K562 (cell line): ENCODE measurements around the gene CUL1. TPM values are rescaled to one million over a fixed set of nuclear protein-coding genes. Genes with fewer than 3 reads are reported as not detected.

Source experiments
- ATAC-seq: fragments of 200-7000 bp; cut with Tn5 transposase; 3 replicates; pipeline ENCODE4 v1.9.1; 2020; ENCODE audit warnings: moderate library complexity
- BruUV-seq: library from RNA; stranded (reverse); fragments of 400-500 nt; replicated peaks from 2 replicates; lab custom pipeline; 2021; lab: Mats Ljungman, UMichigan
- CTCF ChIA-PET: fragments of 300-600 bp; formaldehyde crosslinking; extraction: SDS; loops from one replicate; lab custom pipeline; 2021; ENCODE audit warnings: low intra/inter-chr PET ratio; lab: Yijun Ruan, JAX
- POLR2A ChIA-PET: fragments of 300-600, 350-650 bp; sonication (Branson Sonifier 250); formaldehyde crosslinking; extraction: SDS; loops from one replicate; lab custom pipeline; 2021; ENCODE audit warnings: antibody characterized with exemption, inconsistent platforms; lab: Yijun Ruan, JAX
- DNase-seq, 4 experiments: peaks; one replicate each; pipeline versions ENCODE4 v3.0.0 to v3.0.0-alpha.2; 2011 to 2018; ENCODE audit warnings: low spot score in 3 of 4, mixed read lengths in 3 of 4; ENCODE audit errors: extremely low read depth in 1 of 4
- FAIRE-seq: peaks from 2 replicates; lab custom pipeline; 2011; peaks lifted over from hg19 to GRCh38; lab: Jason Lieb, UNC
- H2AFZ ChIP-seq: 2 replicates; pipeline ENCODE4 v1.6.0; 2011; ENCODE audit warnings: low read depth, low read length, control low read depth, inconsistent platforms
- H3K27ac ChIP-seq: fragments of 200-600 bp; 3 replicates; pipeline ENCODE4 v1.8.0; 2011; ENCODE audit warnings: low read depth, mild to moderate bottlenecking, control low read depth, inconsistent platforms, low read length, moderate library complexity, mixed read lengths; ENCODE audit errors: extremely low read depth
- H3K27me3 ChIP-seq, 2 experiments: fragments of 300-600 bp in 1 of 2; 2 replicates in 1 of 2; 3 replicates in 1 of 2; pipeline versions ENCODE4 v1.6.0 to v1.8.0; 2011; ENCODE audit warnings: inconsistent platforms in 2 of 2, low read length in 2 of 2, mild to moderate bottlenecking in 1 of 2, mixed read lengths in 1 of 2, moderate library complexity in 1 of 2; ENCODE audit not compliant: control insufficient read depth in 2 of 2, insufficient read depth in 2 of 2
- H3K36me3 ChIP-seq: fragments of 300-600 bp; 3 replicates; pipeline ENCODE4 v1.8.0; 2011; ENCODE audit warnings: mild to moderate bottlenecking, low read length, inconsistent platforms; ENCODE audit not compliant: control insufficient read depth, insufficient read depth
- H3K4me1 ChIP-seq, 2 experiments: fragments of 200-600 bp in 1 of 2; replicated peaks in 1 of 2; 2 replicates in 1 of 2; 3 replicates in 1 of 2; pipeline versions ENCODE4 v1.5.1 to v1.8.0; 2011; ENCODE audit warnings: inconsistent platforms in 2 of 2, low read length in 2 of 2, mild to moderate bottlenecking in 1 of 2, mixed read lengths in 1 of 2, moderate library complexity in 1 of 2; ENCODE audit not compliant: control insufficient read depth in 2 of 2, insufficient read depth in 2 of 2
- H3K4me2 ChIP-seq: 2 replicates; pipeline ENCODE4 v1.6.1; 2011; ENCODE audit warnings: low read length, control low read depth, inconsistent platforms, mixed read lengths; ENCODE audit not compliant: insufficient read depth
- H3K4me3 ChIP-seq: fragments of 200-600 bp; sonication (generic), shearing (Covaris generic); 2 replicates; pipeline ENCODE4 v1.5.1; 2016; ENCODE audit warnings: control low read depth, inconsistent platforms
- H3K79me2 ChIP-seq: fragments of 200-600 bp; 3 replicates; pipeline ENCODE4 v1.8.0; 2011; ENCODE audit warnings: low read length, inconsistent platforms; ENCODE audit not compliant: control insufficient read depth, insufficient read depth
- H3K9ac ChIP-seq, 2 experiments: 2 replicates each; pipeline versions ENCODE4 v1.6.0 to v1.6.1; 2011; ENCODE audit warnings: low read depth in 2 of 2, low read length in 2 of 2, control low read depth in 1 of 2, inconsistent platforms in 1 of 2, mild to moderate bottlenecking in 1 of 2, mixed read lengths in 1 of 2; ENCODE audit not compliant: insufficient read depth in 1 of 2
- H3K9me1 ChIP-seq: one replicate; pipeline ENCODE4 v1.6.0; 2011; ENCODE audit warnings: inconsistent platforms, mild to moderate bottlenecking, low read length, moderate library complexity; ENCODE audit not compliant: control insufficient read depth, insufficient read depth
- H3K9me3 ChIP-seq: replicated peaks from 2 replicates; pipeline ENCODE4 v1.5.1; 2011; ENCODE audit warnings: low read depth, low read length, inconsistent platforms; ENCODE audit not compliant: control insufficient read depth, insufficient read depth
- H4K20me1 ChIP-seq: replicated peaks from 2 replicates; pipeline ENCODE4 v1.6.1; 2011; ENCODE audit warnings: low read length, inconsistent platforms, mixed read lengths; ENCODE audit not compliant: control insufficient read depth, insufficient read depth
- ATF3 ChIP-seq, 2 experiments: fragments of 450-650 bp in 1 of 2; sonication (generic) in 1 of 2; formaldehyde crosslinking in 1 of 2; IDR thresholded peaks in 1 of 2; conservative IDR thresholded peaks in 1 of 2; 2 replicates each; pipeline versions ENCODE4 v1.6.1 to v1.8.1; 2016 to 2023; ENCODE audit warnings: mild to moderate bottlenecking in 2 of 2, moderate library complexity in 2 of 2, inconsistent platforms in 1 of 2, missing genetic modification reagents in 1 of 2
- ETV6 ChIP-seq, 3 experiments: fragments of 150-350 bp in 1 of 3; sonication (generic) in 1 of 3; formaldehyde crosslinking in 1 of 3; IDR thresholded peaks; 2 replicates each; pipeline versions ENCODE4 v1.6.1 to v1.8.0; 2014 to 2022; ENCODE audit warnings: borderline replicate concordance in 2 of 3, low read depth in 2 of 3, antibody characterized with exemption in 1 of 3, low read length in 1 of 3, mild to moderate bottlenecking in 1 of 3, missing genetic modification reagents in 1 of 3
- HDAC2 ChIP-seq: fragments of 450-650 bp; IDR thresholded peaks from 2 replicates; pipeline ENCODE4 v1.6.1; 2016; ENCODE audit warnings: mild to moderate bottlenecking
- POLR2AphosphoS2 ChIP-seq: IDR thresholded peaks from 2 replicates; pipeline ENCODE4 v1.6.1; 2012; ENCODE audit warnings: low read length, improper control_type of control experiment
- SMARCA4 ChIP-seq: fragments of 450-650 bp; IDR thresholded peaks from 2 replicates; pipeline ENCODE4 v1.6.1; 2016
- SMC3 ChIP-seq: conservative IDR thresholded peaks from 2 replicates; pipeline ENCODE4 v1.6.1; 2011; ENCODE audit warnings: low read depth, low read length, improper control_type of control experiment; ENCODE audit not compliant: insufficient read depth
- THAP12 ChIP-seq: fragments of 250-450 bp; sonication (Bioruptor Pico); IDR thresholded peaks from 2 replicates; pipeline ENCODE4 v1.9.0; 2021; ENCODE audit warnings: mild to moderate bottlenecking, inconsistent platforms
- ZNF699 ChIP-seq: fragments of 250-450 bp; sonication (Bioruptor Pico); IDR thresholded peaks from 2 replicates; pipeline ENCODE4 v1.8.0; 2021; ENCODE audit warnings: mild to moderate bottlenecking, moderate library complexity; ENCODE audit not compliant: insufficient replicate concordance
- ZZZ3 ChIP-seq: fragments of 450-650 bp; IDR thresholded peaks from 2 replicates; pipeline ENCODE4 v1.6.1; 2016; ENCODE audit warnings: antibody characterized with exemption, mild to moderate bottlenecking, moderate library complexity
- WGBS: fragments of 100-300 bp; shearing (Covaris generic); methylation state at CpG from one replicate; pipeline ENCODE4 v1.1.6; 2016; ENCODE audit warnings: low coverage, mixed read lengths; ENCODE audit not compliant: insufficient coverage; ENCODE audit errors: missing lambda C conversion rate; 5-methylcytosine and 5-hydroxymethylcytosine counted together
- in situ Hi-C: fragments of 300-500 bp; cut with MboI; formaldehyde crosslinking; loops from 4 replicates; pipeline ENCODE4 v1.15.0; 2018; ENCODE audit warnings: inconsistent platforms, mixed read lengths
- intact Hi-C: fragments of 100-400 bp; cut with micrococcal nuclease; formaldehyde crosslinking; loops from 2 replicates; pipeline ENCODE4 v1.14.2; 2022
- polyA plus RNA-seq, 8 experiments: library from polyadenylated mRNA; depleted of rRNA in 4 of 8; stranded (reverse) in 5 of 8; unstranded in 3 of 8; fragments of >200 nt; fragmentation: Nextera tagmentation in 2 of 8; fragmentation: Illumina TruSeq in 1 of 8; extraction: Ambion mirVana in 2 of 8; extraction: Trizol in 1 of 8; gene quantifications; 2 replicates each; pipeline versions ENCODE4 v1.2.1 to v1.2.3, GENCODE V29; 2011 to 2014; ENCODE audit warnings: inconsistent platforms in 1 of 8, missing spikeins in 1 of 8
- total RNA-seq, 7 experiments: library from RNA; depleted of rRNA in 6 of 7; stranded (reverse); fragments of >200 nt in 6 of 7; fragmentation: Illumina TruSeq in 2 of 7; extraction: Trizol in 2 of 7; gene quantifications; 2 replicates each; pipeline versions ENCODE4 v1.2.1 to v1.2.3, GENCODE V29; 2011 to 2021; ENCODE audit warnings: low replicate concordance in 1 of 7
- TF ChIP-seq, protein P1 (sequence below): fragments of 200-800 bp; sonication (Bioruptor generic); IDR thresholded peaks from 2 replicates; pipeline ENCODE4 v1.6.1; 2017; ENCODE audit warnings: missing genetic modification characterization, missing compliant biosample characterization
- TF ChIP-seq, protein P2 (sequence below): fragments of 450-650 bp; IDR thresholded peaks from 2 replicates; pipeline ENCODE4 v1.6.1; 2016; ENCODE audit warnings: mild to moderate bottlenecking

CUL1 gene
- total and polyA plus RNA-seq, 9 of the 15 experiments (the other 6 are each of a cell fraction or from before 2014, with no cell fraction given): 31.5 to 107 (median 96.5) TPM

- TF ChIP-seq ATF3 (IDR thresholded peaks at IDR 0.05) (peak; percentile 29; the same call in 1 of the 2 replicates), ATF3 (CRISPR knock-in tag; conservative IDR thresholded peaks at IDR 0.05) (no peak), SMARCA4 (peak; percentile 23; the same call in 1 of the 2 replicates)
- TF ChIP-seq, all 486 proteins: peak for 16
These were observed 40.2 kb downstream of the CUL1 start (continued) for GRCh38 chr7:148738737-148739535.

DNA sequence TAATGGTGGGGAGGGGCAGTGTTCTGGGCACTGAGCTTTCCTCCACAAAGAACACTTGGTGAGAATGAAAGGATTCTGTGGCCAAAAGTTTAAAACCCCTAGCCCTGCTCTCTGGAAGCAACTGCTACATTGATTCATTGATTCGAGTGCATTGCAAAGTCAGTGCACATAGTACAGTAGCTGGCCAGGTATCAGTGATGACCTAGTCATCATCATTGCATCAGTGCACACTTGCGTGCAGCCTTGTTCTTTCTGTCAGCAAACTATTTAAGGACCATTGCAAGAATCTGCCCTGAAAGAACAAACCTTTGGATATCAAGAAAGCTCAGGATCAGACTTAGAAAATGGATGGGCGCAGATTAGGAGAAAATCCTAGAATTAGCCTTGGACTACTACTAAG lies 47.4 kb downstream of the CUL1 start:
- no peak overlapping the region for H2AFZ ChIP-seq
- no peak for DNase-seq
- ChIA-PET CTCF (no interaction called here), POLR2A (interaction anchor here (0.9 to 1.8 kb wide), 6 partner anchors 9 to 195 kb away, joined by 3 to 6 read pairs (median 4); partner anchors contain the start of gene CUL1)
- no peaks in the 10 kb centered on the region for H3K9me3 ChIP-seq
- FAIRE-seq: no peak
- H3K4me1 ChIP-seq: no peaks in the 10 kb centered on the region
- H3K9ac ChIP-seq: no peak overlapping the region
- H3K4me3 ChIP-seq: no peak overlapping the region
- no TSS peak for BruUV-seq
- WGBS: 95% methylated on average over 3 of the region's 3 CpGs
- peaks cover 23% of the 10 kb centered on the region for H3K79me2 ChIP-seq
- H3K9me1 ChIP-seq: no peaks in the 10 kb centered on the region
- H3K27ac ChIP-seq: no peak overlapping the region
- in situ Hi-C loops (no loop called here), intact Hi-C loops (no loop called here)
- H4K20me1 ChIP-seq: no peaks in the 10 kb centered on the region
- no peak overlapping the region for H3K4me2 ChIP-seq
- 0 out of 3 replicates have a peak, but pooled peaks have one; percentile 19 for ATAC-seq
- peaks cover 44% of the 10 kb centered on the region; the same call in 2 of the 3 replicates for H3K36me3 ChIP-seq
- no peaks in the 10 kb centered on the region for H3K27me3 ChIP-seq
- TF ChIP-seq, protein P1, sequence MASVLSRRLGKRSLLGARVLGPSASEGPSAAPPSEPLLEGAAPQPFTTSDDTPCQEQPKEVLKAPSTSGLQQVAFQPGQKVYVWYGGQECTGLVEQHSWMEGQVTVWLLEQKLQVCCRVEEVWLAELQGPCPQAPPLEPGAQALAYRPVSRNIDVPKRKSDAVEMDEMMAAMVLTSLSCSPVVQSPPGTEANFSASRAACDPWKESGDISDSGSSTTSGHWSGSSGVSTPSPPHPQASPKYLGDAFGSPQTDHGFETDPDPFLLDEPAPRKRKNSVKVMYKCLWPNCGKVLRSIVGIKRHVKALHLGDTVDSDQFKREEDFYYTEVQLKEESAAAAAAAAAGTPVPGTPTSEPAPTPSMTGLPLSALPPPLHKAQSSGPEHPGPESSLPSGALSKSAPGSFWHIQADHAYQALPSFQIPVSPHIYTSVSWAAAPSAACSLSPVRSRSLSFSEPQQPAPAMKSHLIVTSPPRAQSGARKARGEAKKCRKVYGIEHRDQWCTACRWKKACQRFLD (CRISPR knock-in tag): no peak
- TF ChIP-seq THAP12 (CRISPR knock-in tag) (no peak), ETV6 (IDR thresholded peaks at IDR 0.05; ENCODE audit: borderline replicate concordance in 1 of 2, low read depth in 2 of 2, low read length in 1 of 2) (no peak), ETV6 (CRISPR knock-in tag; IDR thresholded peaks at IDR 0.05; ENCODE audit: borderline replicate concordance) (no peak), SMC3 (no peak), HDAC2 (no peak), POLR2AphosphoS2 (no peak), ZNF699 (CRISPR knock-in tag) (no peak), ZZZ3 (no peak)
- TF ChIP-seq, protein P2, sequence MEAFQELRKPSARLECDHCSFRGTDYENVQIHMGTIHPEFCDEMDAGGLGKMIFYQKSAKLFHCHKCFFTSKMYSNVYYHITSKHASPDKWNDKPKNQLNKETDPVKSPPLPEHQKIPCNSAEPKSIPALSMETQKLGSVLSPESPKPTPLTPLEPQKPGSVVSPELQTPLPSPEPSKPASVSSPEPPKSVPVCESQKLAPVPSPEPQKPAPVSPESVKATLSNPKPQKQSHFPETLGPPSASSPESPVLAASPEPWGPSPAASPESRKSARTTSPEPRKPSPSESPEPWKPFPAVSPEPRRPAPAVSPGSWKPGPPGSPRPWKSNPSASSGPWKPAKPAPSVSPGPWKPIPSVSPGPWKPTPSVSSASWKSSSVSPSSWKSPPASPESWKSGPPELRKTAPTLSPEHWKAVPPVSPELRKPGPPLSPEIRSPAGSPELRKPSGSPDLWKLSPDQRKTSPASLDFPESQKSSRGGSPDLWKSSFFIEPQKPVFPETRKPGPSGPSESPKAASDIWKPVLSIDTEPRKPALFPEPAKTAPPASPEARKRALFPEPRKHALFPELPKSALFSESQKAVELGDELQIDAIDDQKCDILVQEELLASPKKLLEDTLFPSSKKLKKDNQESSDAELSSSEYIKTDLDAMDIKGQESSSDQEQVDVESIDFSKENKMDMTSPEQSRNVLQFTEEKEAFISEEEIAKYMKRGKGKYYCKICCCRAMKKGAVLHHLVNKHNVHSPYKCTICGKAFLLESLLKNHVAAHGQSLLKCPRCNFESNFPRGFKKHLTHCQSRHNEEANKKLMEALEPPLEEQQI: no peak
